PC-9 (cell line): ENCODE measurements around the gene PRR7. TPM values are rescaled to one million over a fixed set of nuclear protein-coding genes. Genes with fewer than 3 reads are reported as not detected.

Experiments
- BruUV-seq: library from RNA; stranded (reverse); fragments of 400-500 nt; replicated peaks from 2 replicates; lab custom pipeline; 2021; lab: Mats Ljungman, UMichigan
- CTCF ChIA-PET: fragments of 300-600 bp; sonication (Branson Sonifier 250); formaldehyde crosslinking; loops from one replicate; lab custom pipeline; 2022; ENCODE audit warnings: antibody characterized with exemption; lab: Charles Lee
- POLR2A ChIA-PET: fragments of 300-600 bp; sonication (Branson Sonifier 250); formaldehyde crosslinking; loops from one replicate; lab custom pipeline; 2022; ENCODE audit warnings: antibody characterized with exemption; ENCODE audit not compliant: unreplicated experiment; lab: Charles Lee
- DNase-seq, 2 experiments: peaks; one replicate each; pipeline versions ENCODE4 v3.0.0 to v3.0.0-alpha.2; 2015 to 2022; ENCODE audit warnings: mixed read lengths in 1 of 2
- H2AFZ ChIP-seq: fragments of 200-600 bp; sonication (generic); 2 replicates; pipeline ENCODE4 v1.8.1; 2017; ENCODE audit warnings: antibody characterized with exemption
- H3F3A ChIP-seq: fragments of 200-600 bp; sonication (generic); 2 replicates; pipeline ENCODE4 v1.8.1; 2017; ENCODE audit warnings: antibody characterized with exemption, mild to moderate bottlenecking, low read depth; ENCODE audit not compliant: insufficient read depth
- H3K27ac ChIP-seq: fragments of 200-600 bp; sonication (generic); 2 replicates; pipeline ENCODE4 v1.6.1; 2016; ENCODE audit warnings: mixed run types
- H3K27me3 ChIP-seq: fragments of 200-600 bp; sonication (generic); 2 replicates; pipeline ENCODE4 v1.6.1; 2016; ENCODE audit warnings: low read depth, mixed run types; ENCODE audit not compliant: insufficient read depth
- H3K36me3 ChIP-seq: fragments of 200-600 bp; sonication (generic); 2 replicates; pipeline ENCODE4 v1.6.1; 2016; ENCODE audit warnings: low read depth, mixed run types
- H3K4me1 ChIP-seq: fragments of 200-600 bp; sonication (generic); replicated peaks from 2 replicates; pipeline ENCODE4 v1.6.1; 2016; ENCODE audit warnings: mixed run types; ENCODE audit not compliant: insufficient read depth
- H3K4me2 ChIP-seq: fragments of 200-600 bp; sonication (generic); 2 replicates; pipeline ENCODE4 v1.6.1; 2017; ENCODE audit warnings: mixed run types
- H3K4me3 ChIP-seq: fragments of 200-600 bp; sonication (generic); 2 replicates; pipeline ENCODE4 v1.6.1; 2016; ENCODE audit warnings: mixed run types
- H3K79me2 ChIP-seq: fragments of 200-600 bp; sonication (generic); 2 replicates; pipeline ENCODE4 v1.6.1; 2017; ENCODE audit warnings: low read depth, mixed run types
- H3K9me2 ChIP-seq: fragments of 200-600 bp; sonication (generic); 2 replicates; pipeline ENCODE4 v1.8.1; 2017; ENCODE audit warnings: mild to moderate bottlenecking; ENCODE audit not compliant: insufficient read depth
- H3K9me3 ChIP-seq: fragments of 200-600 bp; sonication (generic); 2 replicates; pipeline ENCODE4 v1.8.1; 2016; ENCODE audit warnings: low read depth; ENCODE audit not compliant: insufficient read depth
- H4K20me1 ChIP-seq: fragments of 200-600 bp; sonication (generic); 2 replicates; pipeline ENCODE4 v1.8.1; 2017; ENCODE audit not compliant: insufficient read depth
- CTCF ChIP-seq: fragments of 200-600 bp; sonication (generic); conservative IDR thresholded peaks from 2 replicates; pipeline ENCODE4 v1.6.1; 2017; ENCODE audit warnings: mixed run types, antibody characterized with exemption, mild to moderate bottlenecking, moderate library complexity
- EZH2 ChIP-seq: fragments of 200-600 bp; sonication (generic); IDR thresholded peaks from 2 replicates; pipeline ENCODE4 v1.8.0; 2017; ENCODE audit warnings: antibody characterized with exemption, low read depth
- intact Hi-C: fragments of 100-400 bp; cut with micrococcal nuclease; formaldehyde crosslinking; loops from one replicate; pipeline ENCODE4 v1.10.0; 2022; ENCODE audit not compliant: unreplicated experiment
- total RNA-seq: library from RNA; stranded (reverse); gene quantifications from 2 replicates; pipeline ENCODE4 v1.2.3, GENCODE V29; 2021

Gene PRR7
- total RNA-seq, 1 experiment from 2014 or later: 22.2 TPM

GRCh38 chr5:177409043-177409801, 37.4 kb upstream of the PRR7 start, which contains the start of gene F12:
Gene F12, minus strand, starts transcription at chr5:177409564. Its CDS starts 37 bp downstream, at chr5:177409527.
- no peak within 1 kb of the TSS for H3K4me3 ChIP-seq
- H3K9me2 ChIP-seq: no peaks in the 10 kb centered on the region
- POLR2A ChIA-PET: interaction anchor here (0.6 kb wide), 1 partner anchor 589 kb away, joined by 3 read pairs; no protein-coding TSS in a partner anchor
- no peak for TF ChIP-seq EZH2
- no peak for TF ChIP-seq CTCF
- no TSS peak for BruUV-seq
- no peaks in the 10 kb centered on the region for H3K79me2 ChIP-seq
- DNase-seq: no peak
- no peaks in the 10 kb centered on the region for H3K36me3 ChIP-seq
- no peak within 1 kb of the TSS for H3K4me2 ChIP-seq
- CTCF ChIA-PET: no interaction called here
- no peaks in the 10 kb centered on the region; the same call in 1 of the 2 replicates for H3F3A ChIP-seq
- no peaks in the 10 kb centered on the region for H3K4me1 ChIP-seq
- H3K27ac ChIP-seq: no peak within 1 kb of the TSS
- H2AFZ ChIP-seq: no peak within 1 kb of the TSS
- H4K20me1 ChIP-seq: no peaks in the 10 kb centered on the region
- intact Hi-C loops: no loop called here
- no peaks in the 10 kb centered on the region for H3K27me3 ChIP-seq
- H3K9me3 ChIP-seq: no peaks in the 10 kb centered on the region

- DNase-seq: no peak
- H2AFZ ChIP-seq: no peak overlapping the region
- TF ChIP-seq EZH2: no peak
- TF ChIP-seq CTCF: no peak
- H3K27me3 ChIP-seq: no peaks in the 10 kb centered on the region
- CTCF ChIA-PET: interaction anchor here (0.6 kb wide), 1 partner anchor 223 kb away, joined by 3 read pairs; no protein-coding TSS in a partner anchor
- intact Hi-C loops: no loop called here
- no peaks in the 10 kb centered on the region for H3K36me3 ChIP-seq
- H3K4me2 ChIP-seq: no peak overlapping the region
- H3K9me3 ChIP-seq: no peaks in the 10 kb centered on the region
- H3K4me3 ChIP-seq: no peak overlapping the region
- no peaks in the 10 kb centered on the region for H4K20me1 ChIP-seq
- H3K79me2 ChIP-seq: no peaks in the 10 kb centered on the region
- no peaks in the 10 kb centered on the region; the same call in 1 of the 2 replicates for H3F3A ChIP-seq
- no peaks in the 10 kb centered on the region for H3K9me2 ChIP-seq
- H3K4me1 ChIP-seq: no peaks in the 10 kb centered on the region
- H3K27ac ChIP-seq: no peak overlapping the region
- no TSS peak for BruUV-seq
- POLR2A ChIA-PET: no interaction called here
These were observed 36.0 kb upstream of the PRR7 start for GRCh38 chr5:177410575-177410974.

GRCh38 chr5:177412603-177413233, 33.9 kb upstream of the PRR7 start:
- Histone ChIP-seq H2AFZ (no peak overlapping the region), H3K4me2 (no peak overlapping the region), H3F3A (no peaks in the 10 kb centered on the region), H3K9me2 (no peaks in the 10 kb centered on the region), H3K36me3 (no peaks in the 10 kb centered on the region), H3K4me1 (0 out of 2 replicates have a peak, but pooled peaks cover 4% of the 10 kb centered on the region), H3K4me3 (no peak overlapping the region), H3K27ac (no peak overlapping the region), H3K27me3 (no peaks in the 10 kb centered on the region), H3K79me2 (no peaks in the 10 kb centered on the region), H4K20me1 (no peaks in the 10 kb centered on the region), H3K9me3 (no peaks in the 10 kb centered on the region)
- intact Hi-C loops: no loop called here
- no peak for DNase-seq
- TF ChIP-seq CTCF (no peak), EZH2 (no peak)
- ChIA-PET POLR2A (no interaction called here), CTCF (no interaction called here)
- BruUV-seq: no TSS peak
